AG04449 (cell line): ENCODE data around the gene HPGD.

Experiments
- CTCF ChIA-PET: fragments of 350-600 bp; formaldehyde crosslinking; extraction: SDS; loops from one replicate; lab custom pipeline; 2021; ENCODE audit warnings: antibody characterized with exemption; lab: Yijun Ruan, JAX
- POLR2A ChIA-PET: fragments of 400-600, 350-600 bp; formaldehyde crosslinking; extraction: SDS; loops from one replicate; lab custom pipeline; 2020; ENCODE audit warnings: antibody characterized with exemption, inconsistent platforms; lab: Yijun Ruan, JAX
- DNase-seq: peaks from one replicate; pipeline ENCODE4 v3.0.0-alpha.2; 2010; ENCODE audit warnings: low read depth, low spot score
- H3K4me3 ChIP-seq: 2 replicates; pipeline ENCODE4 v1.5.1; 2011; ENCODE audit warnings: low read depth, mild to moderate bottlenecking, control low read depth, low read length
- TF ChIP-seq, protein P1 (sequence below): IDR thresholded peaks from one replicate; pipeline ENCODE4 v1.5.1; 2011; ENCODE audit warnings: mild to moderate bottlenecking, moderate library complexity, low read length, control low read depth, inconsistent platforms; ENCODE audit not compliant: insufficient read depth; ENCODE audit errors: missing control alignments

HPGD gene

GRCh38 chr4:174512745-174513144 lies 9.5 kb downstream of the HPGD start:
- no peak overlapping the region for H3K4me3 ChIP-seq
- TF ChIP-seq, protein P1, sequence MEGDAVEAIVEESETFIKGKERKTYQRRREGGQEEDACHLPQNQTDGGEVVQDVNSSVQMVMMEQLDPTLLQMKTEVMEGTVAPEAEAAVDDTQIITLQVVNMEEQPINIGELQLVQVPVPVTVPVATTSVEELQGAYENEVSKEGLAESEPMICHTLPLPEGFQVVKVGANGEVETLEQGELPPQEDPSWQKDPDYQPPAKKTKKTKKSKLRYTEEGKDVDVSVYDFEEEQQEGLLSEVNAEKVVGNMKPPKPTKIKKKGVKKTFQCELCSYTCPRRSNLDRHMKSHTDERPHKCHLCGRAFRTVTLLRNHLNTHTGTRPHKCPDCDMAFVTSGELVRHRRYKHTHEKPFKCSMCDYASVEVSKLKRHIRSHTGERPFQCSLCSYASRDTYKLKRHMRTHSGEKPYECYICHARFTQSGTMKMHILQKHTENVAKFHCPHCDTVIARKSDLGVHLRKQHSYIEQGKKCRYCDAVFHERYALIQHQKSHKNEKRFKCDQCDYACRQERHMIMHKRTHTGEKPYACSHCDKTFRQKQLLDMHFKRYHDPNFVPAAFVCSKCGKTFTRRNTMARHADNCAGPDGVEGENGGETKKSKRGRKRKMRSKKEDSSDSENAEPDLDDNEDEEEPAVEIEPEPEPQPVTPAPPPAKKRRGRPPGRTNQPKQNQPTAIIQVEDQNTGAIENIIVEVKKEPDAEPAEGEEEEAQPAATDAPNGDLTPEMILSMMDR, result no peak
- CTCF ChIA-PET, result no interaction called here
- no peak for DNase-seq
- POLR2A ChIA-PET, result no interaction called here

DNA sequence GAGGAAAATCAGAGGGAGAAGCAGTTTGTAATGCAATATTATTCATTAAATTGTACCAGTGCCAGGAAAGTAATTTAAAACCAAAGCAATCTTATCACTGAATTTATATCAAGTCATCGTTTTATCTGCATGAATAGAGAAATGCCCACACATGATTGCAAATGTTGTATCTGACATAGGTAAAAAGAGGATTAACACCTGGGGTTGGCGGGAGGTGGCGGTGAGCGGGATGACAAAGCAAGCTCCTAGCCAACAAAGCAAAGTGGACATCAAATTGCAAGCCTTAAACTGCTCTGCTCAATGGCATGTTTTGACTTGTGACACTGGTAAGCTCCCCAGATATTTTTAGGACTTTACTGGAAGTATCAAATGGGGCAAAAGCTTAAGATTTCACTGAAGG lies 16.4 kb downstream of the HPGD start:
- TF ChIP-seq, protein P1, result no peak
- H3K4me3 ChIP-seq, result no peak overlapping the region
- CTCF ChIA-PET, result no interaction called here
- POLR2A ChIA-PET, result no interaction called here
- no peak for DNase-seq

GRCh38 chr4:174505007-174505406 lies 17.3 kb downstream of the HPGD start:
- ChIA-PET POLR2A (no interaction called here), CTCF (no interaction called here)
- H3K4me3 ChIP-seq, result no peak overlapping the region
- no peak for DNase-seq
- TF ChIP-seq, protein P1, result no peak

GRCh38 chr4:174503079-174503715 lies 19.1 kb downstream of the HPGD start:
- DNase-seq, result no peak
- POLR2A ChIA-PET, result no interaction called here
- TF ChIP-seq, protein P1, result no peak
- CTCF ChIA-PET, result no interaction called here
- H3K4me3 ChIP-seq, result no peak overlapping the region

DNA sequence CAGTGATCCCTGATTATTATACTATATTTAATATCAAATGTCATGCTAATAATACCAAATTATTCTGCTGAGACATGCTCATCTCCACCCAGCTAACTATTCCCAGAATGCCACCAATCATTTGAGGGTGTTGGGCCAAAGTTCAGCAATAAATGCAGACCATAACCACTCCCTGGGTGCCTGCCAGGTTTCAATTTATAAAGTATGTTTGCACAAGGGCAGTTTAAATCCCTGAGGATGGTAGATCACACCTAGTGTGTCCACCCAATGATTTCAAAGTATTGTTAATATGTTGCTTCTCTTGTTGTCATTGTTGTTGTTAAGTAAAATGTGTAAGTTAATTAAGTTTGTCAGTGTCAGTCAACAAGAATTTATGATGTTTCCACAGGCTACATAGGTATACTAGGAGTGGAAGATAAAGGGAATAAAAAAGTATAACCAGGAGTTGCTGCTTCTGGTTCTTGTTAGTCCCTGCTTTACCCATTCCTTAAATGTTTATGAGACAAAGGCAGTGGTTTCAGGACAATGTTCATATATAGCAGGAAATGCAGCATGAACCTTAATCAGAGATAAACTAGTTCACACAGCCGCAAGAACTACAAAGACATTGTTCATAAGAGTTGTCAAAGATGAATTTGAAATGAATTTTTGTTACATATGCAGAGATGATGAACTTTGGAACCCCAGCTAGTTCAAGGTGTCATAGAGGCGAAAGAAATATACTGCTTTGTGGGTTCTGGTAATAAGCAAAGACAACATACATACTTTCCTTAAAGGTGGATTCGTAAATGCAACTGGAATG lies 25.5 kb downstream of the HPGD start:
- POLR2A ChIA-PET, result no interaction called here
- CTCF ChIA-PET, result no interaction called here
- no peak for DNase-seq
- H3K4me3 ChIP-seq, result no peak overlapping the region
- TF ChIP-seq, protein P1, result no peak

GRCh38 chr4:174495626-174496025 lies 26.7 kb downstream of the HPGD start:
- ChIA-PET POLR2A (no interaction called here), CTCF (no interaction called here)
- TF ChIP-seq, protein P1, result no peak
- DNase-seq, result no peak
- no peak overlapping the region for H3K4me3 ChIP-seq
